Fibroblast of upper back skin (primary cell): ENCODE results near the gene TNFAIP3.

ENCODE experiments used
- DNase-seq: peaks from one replicate; pipeline ENCODE4 v3.0.0-alpha.2; 2013

TNFAIP3 gene

GRCh38 chr6:137866200-137866913 lies 702 bp upstream of the TNFAIP3 start:
- no peak for DNase-seq

- DNase-seq = no peak
These were observed 838 bp downstream of the TNFAIP3 start for GRCh38 chr6:137867685-137868509.

- DNase-seq = no peak
These were observed 1.9 kb downstream of the TNFAIP3 start for GRCh38 chr6:137868721-137869548.

GRCh38 chr6:137869549-137870307 lies 2.7 kb downstream of the TNFAIP3 start:
- DNase-seq = no peak

GRCh38 chr6:137870308-137870644 lies 3.2 kb downstream of the TNFAIP3 start:
- DNase-seq = no peak

GRCh38 chr6:137870744-137871247 lies 3.7 kb downstream of the TNFAIP3 start:
- DNase-seq = no peak

GRCh38 chr6:137871291-137871690 lies 4.2 kb downstream of the TNFAIP3 start:
- no peak for DNase-seq

GRCh38 chr6:137871831-137872454 lies 4.9 kb downstream of the TNFAIP3 start:
- peak; percentile 57 for DNase-seq

- DNase-seq = no peak
These were observed 5.6 kb downstream of the TNFAIP3 start for GRCh38 chr6:137872581-137873115.

- peak; percentile 73 for DNase-seq
These were observed 6.3 kb downstream of the TNFAIP3 start for GRCh38 chr6:137873273-137873762.

- no peak for DNase-seq
These were observed 7.4 kb downstream of the TNFAIP3 start for GRCh38 chr6:137874204-137875057.

GRCh38 chr6:137875058-137875520 lies 8.0 kb downstream of the TNFAIP3 start:
- DNase-seq = no peak

- no peak for DNase-seq
These were observed 8.5 kb downstream of the TNFAIP3 start for GRCh38 chr6:137875606-137876005.

GRCh38 chr6:137876547-137876946 lies 9.5 kb downstream of the TNFAIP3 start:
- DNase-seq = no peak

GRCh38 chr6:137877113-137877512 lies 10.1 kb downstream of the TNFAIP3 start:
- no peak for DNase-seq

- no peak for DNase-seq
These were observed 10.5 kb downstream of the TNFAIP3 start for GRCh38 chr6:137877606-137878005.

GRCh38 chr6:137878029-137878428 lies 11.0 kb downstream of the TNFAIP3 start:
- DNase-seq = no peak

- no peak for DNase-seq
These were observed 11.6 kb downstream of the TNFAIP3 start for GRCh38 chr6:137878486-137879285.

GRCh38 chr6:137879299-137879698 lies 12.2 kb downstream of the TNFAIP3 start:
- no peak for DNase-seq
